Chondrocyte (in vitro differentiated cells): ENCODE data around the gene GPC1. TPM values are rescaled to one million over a fixed set of nuclear protein-coding genes. Genes with fewer than 3 reads are reported as not detected.

Experiments used
- DNase-seq: peaks from one replicate; pipeline ENCODE4 v3.0.0; 2021; ENCODE audit warnings: mixed read lengths, low spot score
- H3K27ac Mint-ChIP-seq: one replicate; pipeline ENCODE4 v1.8.0; 2021; ENCODE audit warnings: mild to moderate bottlenecking, moderate library complexity, mixed read lengths; ENCODE audit not compliant: unreplicated experiment
- H3K27me3 Mint-ChIP-seq: 2 replicates; pipeline ENCODE4 v1.8.0; 2021; ENCODE audit warnings: low read depth, mixed read lengths
- H3K36me3 Mint-ChIP-seq: 2 replicates; pipeline ENCODE4 v1.8.0; 2021; ENCODE audit warnings: low read depth, mixed read lengths
- H3K4me1 Mint-ChIP-seq: 2 replicates; pipeline ENCODE4 v1.8.0; 2021; ENCODE audit warnings: low read depth, mild to moderate bottlenecking, mixed read lengths
- H3K4me3 Mint-ChIP-seq: one replicate; pipeline ENCODE4 v1.8.0; 2021; ENCODE audit warnings: mild to moderate bottlenecking, moderate library complexity, mixed read lengths; ENCODE audit not compliant: unreplicated experiment
- H3K9me3 Mint-ChIP-seq: 2 replicates; pipeline ENCODE4 v1.8.0; 2021; ENCODE audit warnings: low read depth, mixed read lengths
- CTCF ChIP-seq: fragments of 200-600 bp; sonication (generic); IDR thresholded peaks from 2 replicates; pipeline ENCODE4 v1.5.0; 2021; ENCODE audit warnings: antibody characterized with exemption, mild to moderate bottlenecking, moderate library complexity
- total RNA-seq: library from RNA; stranded (reverse); gene quantifications from 3 replicates; pipeline ENCODE4 v1.2.1, GENCODE V29; 2021

GPC1 gene
- total RNA-seq, 1 donor from 2014 or later, result 264 TPM

GRCh38 chr2:240467149-240467642, 31.7 kb downstream of the GPC1 start:
- peak; percentile 77 for DNase-seq
- no peaks in the 10 kb centered on the region for H3K9me3 Mint-ChIP-seq
- TF ChIP-seq CTCF, result no peak
- H3K36me3 Mint-ChIP-seq, result peaks cover 15% of the 10 kb centered on the region
- peaks cover 11% of the 10 kb centered on the region for H3K4me1 Mint-ChIP-seq
- no peak overlapping the region for H3K4me3 Mint-ChIP-seq
- H3K27me3 Mint-ChIP-seq, result no peaks in the 10 kb centered on the region
- no peak overlapping the region for H3K27ac Mint-ChIP-seq

- Mint-ChIP-seq H3K27me3 (no peaks in the 10 kb centered on the region), H3K9me3 (peaks cover 2% of the 10 kb centered on the region), H3K27ac (no peak overlapping the region), H3K4me3 (no peak overlapping the region), H3K36me3 (peaks cover 14% of the 10 kb centered on the region), H3K4me1 (peaks cover 11% of the 10 kb centered on the region)
- peak; percentile 92 for DNase-seq
- TF ChIP-seq CTCF, result peak; percentile 18
These were observed 32.3 kb downstream of the GPC1 start for GRCh38 chr2:240467659-240468302.

- TF ChIP-seq CTCF, result no peak
- Mint-ChIP-seq H3K4me3 (no peak overlapping the region), H3K36me3 (peaks cover 17% of the 10 kb centered on the region), H3K9me3 (peaks cover 9% of the 10 kb centered on the region), H3K27me3 (no peaks in the 10 kb centered on the region), H3K27ac (no peak overlapping the region), H3K4me1 (peaks cover 11% of the 10 kb centered on the region)
- peak; percentile 92 for DNase-seq
These were observed 33.1 kb downstream of the GPC1 start for GRCh38 chr2:240468303-240469238.

DNA sequence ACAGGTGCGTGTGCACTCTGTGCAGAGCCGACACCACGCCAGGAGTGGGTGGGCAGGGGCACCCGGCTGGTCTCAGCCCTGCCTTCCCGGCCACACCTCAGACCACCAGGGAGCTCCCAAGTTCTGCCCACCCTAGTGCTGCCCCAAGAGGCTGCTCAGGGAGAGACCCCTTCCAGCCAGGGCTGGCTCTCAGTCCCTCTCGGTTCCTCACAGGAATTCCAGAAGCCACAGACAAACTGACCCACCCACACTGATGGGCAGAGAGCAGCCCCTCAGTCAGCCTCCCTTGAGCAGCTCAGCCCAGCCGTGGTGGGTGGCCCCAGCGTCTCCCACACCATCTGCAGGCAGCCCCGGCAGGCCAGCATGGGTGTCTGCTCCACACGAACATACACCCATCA, 33.8 kb downstream of the GPC1 start:
- Mint-ChIP-seq H3K36me3 (peaks cover 15% of the 10 kb centered on the region), H3K4me3 (no peak overlapping the region), H3K27ac (no peak overlapping the region), H3K4me1 (peaks cover 11% of the 10 kb centered on the region), H3K27me3 (no peaks in the 10 kb centered on the region), H3K9me3 (peaks cover 12% of the 10 kb centered on the region)
- TF ChIP-seq CTCF, result no peak
- DNase-seq, result no peak

GRCh38 chr2:240469740-240470139, 34.3 kb downstream of the GPC1 start:
- Mint-ChIP-seq H3K4me1 (peaks cover 11% of the 10 kb centered on the region), H3K9me3 (peaks cover 15% of the 10 kb centered on the region), H3K4me3 (no peak overlapping the region), H3K27ac (no peak overlapping the region), H3K27me3 (no peaks in the 10 kb centered on the region), H3K36me3 (peaks cover 12% of the 10 kb centered on the region)
- no peak for DNase-seq
- TF ChIP-seq CTCF, result no peak
